ENCODE results near the gene CARD9. TPM values are rescaled to one million over a fixed set of nuclear protein-coding genes. Genes with fewer than 3 reads are reported as not detected.

Gene CARD9
- total RNA-seq, 4 donors from 2014 or later, result 2.5 to 6.9 (median 4.9) TPM

DNA sequence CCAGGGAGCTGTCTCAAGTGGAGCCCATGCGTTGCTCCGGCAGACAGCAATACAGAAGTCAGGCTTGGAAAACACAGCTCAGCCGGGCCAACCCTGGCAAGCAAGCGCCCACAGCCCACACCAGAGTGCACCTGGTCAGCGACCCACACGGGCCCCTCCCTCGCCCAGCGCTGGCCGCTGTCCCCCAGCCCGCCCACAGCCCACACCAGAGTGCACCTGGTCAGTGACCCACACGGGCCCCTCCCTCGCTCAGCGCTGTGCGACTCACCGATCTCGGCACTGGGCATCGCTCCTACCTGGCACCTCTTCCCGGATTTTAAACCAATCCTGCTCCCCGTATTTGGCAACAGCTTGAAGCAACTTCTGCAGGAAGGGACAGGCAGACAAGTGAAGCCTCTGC, 13.7 kb upstream of the CARD9 start:
- DNase-seq (ENCODE audit: low spot score) (no peak), ATAC-seq (ENCODE audit: low FRiP score) (no peak)
- TF ChIP-seq, protein P1, sequence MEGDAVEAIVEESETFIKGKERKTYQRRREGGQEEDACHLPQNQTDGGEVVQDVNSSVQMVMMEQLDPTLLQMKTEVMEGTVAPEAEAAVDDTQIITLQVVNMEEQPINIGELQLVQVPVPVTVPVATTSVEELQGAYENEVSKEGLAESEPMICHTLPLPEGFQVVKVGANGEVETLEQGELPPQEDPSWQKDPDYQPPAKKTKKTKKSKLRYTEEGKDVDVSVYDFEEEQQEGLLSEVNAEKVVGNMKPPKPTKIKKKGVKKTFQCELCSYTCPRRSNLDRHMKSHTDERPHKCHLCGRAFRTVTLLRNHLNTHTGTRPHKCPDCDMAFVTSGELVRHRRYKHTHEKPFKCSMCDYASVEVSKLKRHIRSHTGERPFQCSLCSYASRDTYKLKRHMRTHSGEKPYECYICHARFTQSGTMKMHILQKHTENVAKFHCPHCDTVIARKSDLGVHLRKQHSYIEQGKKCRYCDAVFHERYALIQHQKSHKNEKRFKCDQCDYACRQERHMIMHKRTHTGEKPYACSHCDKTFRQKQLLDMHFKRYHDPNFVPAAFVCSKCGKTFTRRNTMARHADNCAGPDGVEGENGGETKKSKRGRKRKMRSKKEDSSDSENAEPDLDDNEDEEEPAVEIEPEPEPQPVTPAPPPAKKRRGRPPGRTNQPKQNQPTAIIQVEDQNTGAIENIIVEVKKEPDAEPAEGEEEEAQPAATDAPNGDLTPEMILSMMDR (IDR thresholded peaks at IDR 0.05), result no peak

DNA sequence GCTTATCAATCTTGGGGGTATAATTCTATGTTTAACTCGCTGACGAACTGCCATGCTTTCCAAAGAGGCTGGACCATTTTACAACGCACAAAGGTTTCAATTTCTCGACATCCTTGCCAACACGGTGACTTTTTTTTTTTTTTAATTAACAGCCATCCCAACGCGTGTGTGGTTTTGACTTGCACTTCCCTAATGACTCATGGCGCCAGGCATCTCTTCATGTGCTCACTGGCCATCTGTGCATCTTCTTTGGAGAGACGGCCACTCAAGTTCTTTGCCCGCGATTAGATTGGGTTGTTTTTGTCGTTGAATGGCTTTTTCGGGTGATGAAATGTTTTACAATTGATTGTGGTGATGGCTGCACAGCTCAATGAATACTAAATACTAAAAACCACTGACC, 12.5 kb upstream of the CARD9 start:
- no peak for DNase-seq (ENCODE audit: low spot score)
- ATAC-seq (ENCODE audit: low FRiP score), result no peak
- TF ChIP-seq, protein P1 (IDR thresholded peaks at IDR 0.05), result no peak

DNA sequence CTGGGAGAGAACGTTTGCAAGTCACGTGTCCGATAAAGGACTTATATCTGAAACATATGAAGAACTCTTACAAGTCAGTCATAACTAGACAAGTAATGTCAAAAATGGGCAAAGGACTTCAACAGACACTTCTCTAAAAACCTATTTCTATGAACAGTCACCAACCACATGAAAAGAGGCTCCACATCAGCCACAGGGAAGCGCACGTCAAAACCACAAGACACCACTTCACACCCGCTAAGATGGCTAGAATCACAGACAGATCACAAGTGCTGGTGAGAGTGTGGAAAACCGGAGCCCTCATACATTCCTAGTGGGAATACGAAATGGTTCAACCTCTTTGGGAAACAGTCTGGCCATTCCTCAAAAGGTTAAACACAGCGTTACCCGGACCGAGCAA, 11.5 kb upstream of the CARD9 start:
- TF ChIP-seq, protein P1 (IDR thresholded peaks at IDR 0.05), result no peak
- ATAC-seq (ENCODE audit: low FRiP score), result no peak
- no peak for DNase-seq (ENCODE audit: low spot score)

DNA sequence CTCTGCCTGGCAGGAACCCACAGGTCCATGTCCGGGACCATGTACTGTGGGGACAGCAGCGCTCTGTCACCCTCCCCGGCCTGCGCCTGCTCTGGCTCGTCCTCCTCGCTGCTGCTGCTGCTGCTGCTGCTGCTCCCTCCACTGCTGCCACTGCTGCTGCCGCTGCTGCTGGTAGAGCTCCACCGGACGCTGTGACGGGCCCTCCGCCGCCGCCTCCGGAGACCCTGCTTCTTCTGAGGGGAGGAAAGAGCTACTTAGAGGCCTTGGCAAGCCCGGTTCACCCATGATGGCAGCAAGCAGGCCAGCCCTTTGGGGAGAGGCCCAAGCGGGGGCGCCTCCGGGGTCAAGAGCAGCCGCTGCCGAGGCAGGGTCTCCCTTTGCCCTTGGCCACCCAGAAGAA, 10.0 kb upstream of the CARD9 start:
- TF ChIP-seq, protein P1 (IDR thresholded peaks at IDR 0.05), result no peak
- ATAC-seq (ENCODE audit: low FRiP score) (no peak), DNase-seq (ENCODE audit: low spot score) (no peak)

DNA sequence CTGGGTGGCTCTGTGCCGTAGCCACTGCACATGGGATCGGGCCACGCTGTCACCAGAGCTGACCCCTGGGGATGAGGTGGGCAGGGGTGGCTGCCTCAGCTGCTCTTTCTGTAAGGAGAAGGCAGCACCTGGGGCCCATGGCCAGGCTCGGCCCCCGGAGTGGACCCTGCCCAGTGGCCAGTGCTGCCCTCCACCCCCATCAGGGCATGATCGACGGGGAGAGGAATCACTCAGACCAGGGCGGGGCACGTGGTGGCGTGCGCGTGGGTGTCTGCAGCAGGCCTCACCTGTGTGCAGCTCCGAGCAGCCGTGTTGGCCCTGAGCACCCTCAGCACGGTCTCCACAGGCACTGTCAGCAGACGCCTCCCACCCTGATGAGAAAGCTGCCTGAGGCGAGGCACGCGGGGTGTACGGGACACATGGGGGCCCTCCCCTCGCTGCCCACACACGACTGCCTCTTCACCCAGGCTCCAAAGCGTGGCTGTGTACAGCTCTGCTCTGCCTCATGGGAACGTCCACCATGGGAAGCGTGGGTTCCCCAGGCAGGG, 8.6 kb upstream of the CARD9 start:
- ATAC-seq (ENCODE audit: low FRiP score) (no peak), DNase-seq (ENCODE audit: low spot score) (no peak)
- TF ChIP-seq, protein P1 (IDR thresholded peaks at IDR 0.05), result no peak

DNA sequence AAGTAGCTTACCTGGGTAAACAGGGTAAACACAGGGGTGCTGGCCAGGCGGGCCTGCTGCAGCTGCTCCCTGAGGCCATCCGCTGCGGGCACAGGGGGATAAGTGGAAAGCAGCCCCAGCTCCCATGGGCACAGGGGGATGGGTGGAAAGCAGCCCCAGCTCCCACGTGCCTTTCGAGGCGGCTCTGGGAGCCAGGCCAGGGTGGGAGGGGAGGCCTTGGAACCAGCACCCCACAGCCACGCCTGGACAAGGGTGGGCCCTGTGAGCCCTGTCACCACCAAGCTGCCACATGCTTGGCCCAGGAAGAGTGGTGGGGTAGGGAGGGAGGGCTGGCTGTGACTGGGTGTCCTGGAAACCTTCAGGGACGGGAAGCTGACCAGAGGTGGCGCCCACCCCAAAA, 7.8 kb upstream of the CARD9 start:
- ATAC-seq (ENCODE audit: low FRiP score) (no peak), DNase-seq (ENCODE audit: low spot score) (no peak)
- TF ChIP-seq, protein P1 (IDR thresholded peaks at IDR 0.05), result no peak

DNA sequence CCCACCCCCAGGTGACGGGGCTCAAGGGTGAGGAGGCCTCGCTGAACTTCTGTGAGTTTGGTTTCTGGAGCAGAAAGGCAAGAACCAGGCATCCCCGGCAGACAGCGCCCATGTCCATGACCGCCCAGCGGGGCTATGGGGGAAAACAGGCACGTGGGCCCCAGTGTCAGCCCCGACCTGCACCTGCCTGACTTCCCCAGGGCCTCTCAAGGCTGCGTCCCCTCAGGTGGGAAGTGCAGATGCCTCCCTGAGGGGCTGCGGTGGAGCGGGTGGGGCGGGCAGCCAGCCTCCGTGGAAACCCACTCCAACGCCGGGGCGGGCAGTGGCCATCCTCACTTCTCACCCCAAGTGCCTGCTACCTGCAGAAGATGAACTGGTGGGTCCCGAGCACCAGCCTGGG, 6.9 kb upstream of the CARD9 start:
- no peak for DNase-seq (ENCODE audit: low spot score)
- TF ChIP-seq, protein P1 (IDR thresholded peaks at IDR 0.05), result no peak
- ATAC-seq (ENCODE audit: low FRiP score), result no peak
